H1 (cell line): ENCODE results near the gene MPPED1. TPM values are rescaled to one million over a fixed set of nuclear protein-coding genes. Genes with fewer than 3 reads are reported as not detected.

Source experiments
- polyA plus RNA-seq, 7 experiments: library from polyadenylated mRNA; depleted of rRNA in 3 of 7; stranded (reverse) in 5 of 7; unstranded in 2 of 7; fragments of >200 nt in 5 of 7; fragments of 200-250 nt in 2 of 7; gene quantifications; 1 replicate in 5 of 7; 2 replicates in 1 of 7; 4 replicates in 1 of 7; pipeline versions ENCODE4 v1.2.1 to v1.2.3, GENCODE V29; 2011 to 2013; ENCODE audit warnings: missing spikeins in 2 of 7, mixed read lengths in 2 of 7
- total RNA-seq: library from RNA; stranded (reverse); fragmentation: NEBNext Ultra II Directional; extraction: Animal tissue kit (Norgen Biotek cat#: 25700); gene quantifications from 2 replicates; pipeline ENCODE4 v1.2.1, GENCODE V29; 2021
- TF ChIP-seq, protein P1 (sequence below): fragments of 300-600 bp; sonication (generic); IDR thresholded peaks from 2 replicates; pipeline ENCODE4 v1.7.1; 2012; ENCODE audit warnings: low read length, moderate library complexity, mild to moderate bottlenecking, inconsistent platforms; ENCODE audit not compliant: insufficient replicate concordance

MPPED1 gene
- total and polyA plus RNA-seq, 2 of the 8 experiments (the other 6 are each of a cell fraction or from before 2014, with no cell fraction given): 0.29 to 0.37 TPM

DNA sequence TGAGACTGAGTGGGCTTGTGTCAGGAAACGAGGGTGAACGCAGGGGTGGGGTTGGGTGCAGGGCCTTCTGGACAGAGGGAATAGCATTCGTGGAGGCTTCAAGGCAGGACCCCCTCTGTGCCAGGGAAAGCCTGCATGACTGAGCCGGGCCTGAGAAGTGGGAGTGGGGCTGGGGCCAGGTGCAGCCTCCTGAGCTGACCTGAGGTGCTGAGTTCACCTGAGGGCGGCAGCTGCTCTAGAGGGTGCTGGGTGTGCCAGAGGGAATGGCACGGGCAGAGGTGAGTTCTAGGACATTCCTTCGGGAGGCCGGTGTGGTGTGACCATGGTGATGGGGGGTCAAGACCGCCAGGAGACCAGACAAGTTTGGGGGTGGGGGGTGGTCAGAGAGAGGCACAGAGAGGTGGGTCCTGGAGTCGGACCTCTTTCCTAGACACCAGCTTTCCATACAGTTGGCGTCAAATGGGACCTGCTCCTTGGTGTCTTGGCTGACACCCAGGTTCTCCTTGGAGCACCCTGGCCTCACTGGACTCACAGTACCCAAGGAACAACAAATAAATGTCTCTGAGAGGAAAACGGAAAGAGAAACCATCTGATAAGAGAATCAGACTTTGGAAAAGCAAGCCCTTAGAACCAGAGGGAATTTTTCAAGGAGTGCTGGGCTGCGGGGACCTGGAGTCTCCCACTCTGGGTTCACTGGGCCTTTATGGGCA lies 7.7 kb downstream of the MPPED1 start (continued):
- TF ChIP-seq, protein P1, sequence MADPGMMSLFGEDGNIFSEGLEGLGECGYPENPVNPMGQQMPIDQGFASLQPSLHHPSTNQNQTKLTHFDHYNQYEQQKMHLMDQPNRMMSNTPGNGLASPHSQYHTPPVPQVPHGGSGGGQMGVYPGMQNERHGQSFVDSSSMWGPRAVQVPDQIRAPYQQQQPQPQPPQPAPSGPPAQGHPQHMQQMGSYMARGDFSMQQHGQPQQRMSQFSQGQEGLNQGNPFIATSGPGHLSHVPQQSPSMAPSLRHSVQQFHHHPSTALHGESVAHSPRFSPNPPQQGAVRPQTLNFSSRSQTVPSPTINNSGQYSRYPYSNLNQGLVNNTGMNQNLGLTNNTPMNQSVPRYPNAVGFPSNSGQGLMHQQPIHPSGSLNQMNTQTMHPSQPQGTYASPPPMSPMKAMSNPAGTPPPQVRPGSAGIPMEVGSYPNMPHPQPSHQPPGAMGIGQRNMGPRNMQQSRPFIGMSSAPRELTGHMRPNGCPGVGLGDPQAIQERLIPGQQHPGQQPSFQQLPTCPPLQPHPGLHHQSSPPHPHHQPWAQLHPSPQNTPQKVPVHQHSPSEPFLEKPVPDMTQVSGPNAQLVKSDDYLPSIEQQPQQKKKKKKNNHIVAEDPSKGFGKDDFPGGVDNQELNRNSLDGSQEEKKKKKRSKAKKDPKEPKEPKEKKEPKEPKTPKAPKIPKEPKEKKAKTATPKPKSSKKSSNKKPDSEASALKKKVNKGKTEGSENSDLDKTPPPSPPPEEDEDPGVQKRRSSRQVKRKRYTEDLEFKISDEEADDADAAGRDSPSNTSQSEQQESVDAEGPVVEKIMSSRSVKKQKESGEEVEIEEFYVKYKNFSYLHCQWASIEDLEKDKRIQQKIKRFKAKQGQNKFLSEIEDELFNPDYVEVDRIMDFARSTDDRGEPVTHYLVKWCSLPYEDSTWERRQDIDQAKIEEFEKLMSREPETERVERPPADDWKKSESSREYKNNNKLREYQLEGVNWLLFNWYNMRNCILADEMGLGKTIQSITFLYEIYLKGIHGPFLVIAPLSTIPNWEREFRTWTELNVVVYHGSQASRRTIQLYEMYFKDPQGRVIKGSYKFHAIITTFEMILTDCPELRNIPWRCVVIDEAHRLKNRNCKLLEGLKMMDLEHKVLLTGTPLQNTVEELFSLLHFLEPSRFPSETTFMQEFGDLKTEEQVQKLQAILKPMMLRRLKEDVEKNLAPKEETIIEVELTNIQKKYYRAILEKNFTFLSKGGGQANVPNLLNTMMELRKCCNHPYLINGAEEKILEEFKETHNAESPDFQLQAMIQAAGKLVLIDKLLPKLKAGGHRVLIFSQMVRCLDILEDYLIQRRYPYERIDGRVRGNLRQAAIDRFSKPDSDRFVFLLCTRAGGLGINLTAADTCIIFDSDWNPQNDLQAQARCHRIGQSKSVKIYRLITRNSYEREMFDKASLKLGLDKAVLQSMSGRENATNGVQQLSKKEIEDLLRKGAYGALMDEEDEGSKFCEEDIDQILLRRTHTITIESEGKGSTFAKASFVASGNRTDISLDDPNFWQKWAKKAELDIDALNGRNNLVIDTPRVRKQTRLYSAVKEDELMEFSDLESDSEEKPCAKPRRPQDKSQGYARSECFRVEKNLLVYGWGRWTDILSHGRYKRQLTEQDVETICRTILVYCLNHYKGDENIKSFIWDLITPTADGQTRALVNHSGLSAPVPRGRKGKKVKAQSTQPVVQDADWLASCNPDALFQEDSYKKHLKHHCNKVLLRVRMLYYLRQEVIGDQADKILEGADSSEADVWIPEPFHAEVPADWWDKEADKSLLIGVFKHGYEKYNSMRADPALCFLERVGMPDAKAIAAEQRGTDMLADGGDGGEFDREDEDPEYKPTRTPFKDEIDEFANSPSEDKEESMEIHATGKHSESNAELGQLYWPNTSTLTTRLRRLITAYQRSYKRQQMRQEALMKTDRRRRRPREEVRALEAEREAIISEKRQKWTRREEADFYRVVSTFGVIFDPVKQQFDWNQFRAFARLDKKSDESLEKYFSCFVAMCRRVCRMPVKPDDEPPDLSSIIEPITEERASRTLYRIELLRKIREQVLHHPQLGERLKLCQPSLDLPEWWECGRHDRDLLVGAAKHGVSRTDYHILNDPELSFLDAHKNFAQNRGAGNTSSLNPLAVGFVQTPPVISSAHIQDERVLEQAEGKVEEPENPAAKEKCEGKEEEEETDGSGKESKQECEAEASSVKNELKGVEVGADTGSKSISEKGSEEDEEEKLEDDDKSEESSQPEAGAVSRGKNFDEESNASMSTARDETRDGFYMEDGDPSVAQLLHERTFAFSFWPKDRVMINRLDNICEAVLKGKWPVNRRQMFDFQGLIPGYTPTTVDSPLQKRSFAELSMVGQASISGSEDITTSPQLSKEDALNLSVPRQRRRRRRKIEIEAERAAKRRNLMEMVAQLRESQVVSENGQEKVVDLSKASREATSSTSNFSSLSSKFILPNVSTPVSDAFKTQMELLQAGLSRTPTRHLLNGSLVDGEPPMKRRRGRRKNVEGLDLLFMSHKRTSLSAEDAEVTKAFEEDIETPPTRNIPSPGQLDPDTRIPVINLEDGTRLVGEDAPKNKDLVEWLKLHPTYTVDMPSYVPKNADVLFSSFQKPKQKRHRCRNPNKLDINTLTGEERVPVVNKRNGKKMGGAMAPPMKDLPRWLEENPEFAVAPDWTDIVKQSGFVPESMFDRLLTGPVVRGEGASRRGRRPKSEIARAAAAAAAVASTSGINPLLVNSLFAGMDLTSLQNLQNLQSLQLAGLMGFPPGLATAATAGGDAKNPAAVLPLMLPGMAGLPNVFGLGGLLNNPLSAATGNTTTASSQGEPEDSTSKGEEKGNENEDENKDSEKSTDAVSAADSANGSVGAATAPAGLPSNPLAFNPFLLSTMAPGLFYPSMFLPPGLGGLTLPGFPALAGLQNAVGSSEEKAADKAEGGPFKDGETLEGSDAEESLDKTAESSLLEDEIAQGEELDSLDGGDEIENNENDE: no peak
- TF ChIP-seq, all 59 proteins: peak for 0
